H54 (cell line): ENCODE measurements around the gene GABBR2.
A peak's percentile ranks its signal among the peaks of the same experiment; 100 is the strongest.

Source experiments
- DNase-seq: peaks from one replicate; pipeline ENCODE4 v3.0.0; 2011; ENCODE audit warnings: low spot score, mixed read lengths; ENCODE audit not compliant: insufficient read length
- FAIRE-seq: peaks from 3 replicates; lab custom pipeline; 2011; peaks lifted over from hg19 to GRCh38; lab: Jason Lieb, UNC
- POLR2A ChIP-seq: IDR thresholded peaks from 2 replicates; pipeline ENCODE4 v1.6.1; 2011; ENCODE audit warnings: low read depth, mild to moderate bottlenecking, low read length

The GABBR2 gene

GRCh38 chr9:98432134-98432533, 276.6 kb downstream of the GABBR2 start:
- FAIRE-seq, result no peak

GRCh38 chr9:98430535-98431292, 278.0 kb downstream of the GABBR2 start:
- FAIRE-seq (no peak), DNase-seq (no peak)
- TF ChIP-seq POLR2A, result no peak

More at GRCh38 chr9:98432134-98432533, 276.6 kb downstream of the GABBR2 start:
- DNase-seq, result no peak
- no peak for TF ChIP-seq POLR2A

GRCh38 chr9:98429613-98430012, 279.1 kb downstream of the GABBR2 start:
- no peak for DNase-seq
- no peak for TF ChIP-seq POLR2A
- no peak for FAIRE-seq

GRCh38 chr9:98428454-98428853, 280.3 kb downstream of the GABBR2 start:
- DNase-seq, result no peak
- FAIRE-seq, result no peak
- no peak for TF ChIP-seq POLR2A

GRCh38 chr9:98427491-98427890, 281.2 kb downstream of the GABBR2 start:
- TF ChIP-seq POLR2A, result no peak
- FAIRE-seq, result no peak
- DNase-seq, result no peak

- FAIRE-seq, result no peak
- TF ChIP-seq POLR2A, result no peak
- no peak for DNase-seq
Observed at GRCh38 chr9:98425079-98425478, 283.7 kb downstream of the GABBR2 start.

GRCh38 chr9:98419260-98419603, 289.5 kb downstream of the GABBR2 start:
- FAIRE-seq, result no peak
- DNase-seq, result no peak
- TF ChIP-seq POLR2A, result no peak

GRCh38 chr9:98418578-98419259, 290.0 kb downstream of the GABBR2 start:
- DNase-seq (no peak), FAIRE-seq (no peak)
- TF ChIP-seq POLR2A, result no peak

- no peak for DNase-seq
- no peak for TF ChIP-seq POLR2A
- no peak for FAIRE-seq
Observed at GRCh38 chr9:98416294-98417248, 292.2 kb downstream of the GABBR2 start.

GRCh38 chr9:98415782-98416181, 293.0 kb downstream of the GABBR2 start:
- no peak for DNase-seq
- FAIRE-seq, result no peak
- no peak for TF ChIP-seq POLR2A

GRCh38 chr9:98413084-98413483, 295.7 kb downstream of the GABBR2 start:
- FAIRE-seq (no peak), DNase-seq (no peak)
- no peak for TF ChIP-seq POLR2A

- FAIRE-seq, result no peak
- DNase-seq, result no peak
- TF ChIP-seq POLR2A, result no peak
Observed at GRCh38 chr9:98412101-98412842, 296.5 kb downstream of the GABBR2 start.

- TF ChIP-seq POLR2A, result no peak
- DNase-seq (peak; percentile 28), FAIRE-seq (no peak)
Observed at GRCh38 chr9:98410185-98410697, 298.5 kb downstream of the GABBR2 start.
